HEK293 (cell line): Measurements from ENCODE around the gene SHANK2.
A peak's percentile ranks its signal among the peaks of the same experiment; 100 is the strongest.

Experiments used
- CTCF ChIA-PET: fragments of 350-600 bp; formaldehyde crosslinking; extraction: SDS; loops from one replicate; lab custom pipeline; 2021; ENCODE audit warnings: antibody characterized with exemption; lab: Yijun Ruan, JAX
- POLR2A ChIA-PET: fragments of 300-600 bp; formaldehyde crosslinking; extraction: SDS; loops from one replicate; lab custom pipeline; 2020; ENCODE audit warnings: antibody characterized with exemption, inconsistent platforms; lab: Yijun Ruan, JAX
- H3K27ac ChIP-seq: fragments of 200-500 bp; sonication (Bioruptor generic); 2 replicates; pipeline ENCODE4 v1.5.1; 2014; ENCODE audit warnings: low read depth, low read length, control low read depth, inconsistent platforms; ENCODE audit errors: extremely low read depth
- H3K36me3 ChIP-seq, 2 experiments: fragments of 200-500 bp in 1 of 2; sonication (Bioruptor generic) in 1 of 2; 1 replicate in 1 of 2; 2 replicates in 1 of 2; pipeline ENCODE4 v1.5.1; 2014 to 2017; ENCODE audit warnings: inconsistent platforms in 2 of 2, low read length in 2 of 2; ENCODE audit not compliant: control insufficient read depth in 2 of 2, insufficient read depth in 1 of 2
- H3K4me1 ChIP-seq: fragments of 200-500 bp; sonication (Bioruptor generic); 2 replicates; pipeline ENCODE4 v1.5.1; 2014; ENCODE audit warnings: mild to moderate bottlenecking, low read length, inconsistent platforms; ENCODE audit not compliant: control insufficient read depth, insufficient read depth
- H3K4me3 ChIP-seq: 2 replicates; pipeline ENCODE4 v1.5.1; 2011; ENCODE audit warnings: low read depth, mild to moderate bottlenecking, control low read depth, low read length, moderate library complexity
- H3K9me3 ChIP-seq: fragments of 200-500 bp; sonication (Bioruptor generic); 2 replicates; pipeline ENCODE4 v1.5.1; 2014; ENCODE audit warnings: low read depth, low read length, inconsistent platforms; ENCODE audit not compliant: control insufficient read depth, insufficient read depth
- BCL6B ChIP-seq: fragments of 450-650 bp; formaldehyde crosslinking; IDR thresholded peaks from 2 replicates; pipeline ENCODE4 v1.5.1; 2017; ENCODE audit warnings: missing biosample characterization, missing genetic modification characterization
- GLIS1 ChIP-seq: fragments of 450-650 bp; formaldehyde crosslinking; IDR thresholded peaks from 2 replicates; pipeline ENCODE4 v1.5.1; 2016; ENCODE audit warnings: missing biosample characterization, missing genetic modification characterization
- OSR2 ChIP-seq: fragments of 450-650 bp; formaldehyde crosslinking; IDR thresholded peaks from 2 replicates; pipeline ENCODE4 v1.5.1; 2016; ENCODE audit warnings: missing biosample characterization, missing genetic modification characterization
- PRDM6 ChIP-seq: fragments of 450-650 bp; formaldehyde crosslinking; IDR thresholded peaks from 2 replicates; pipeline ENCODE4 v1.5.1; 2017; ENCODE audit warnings: missing biosample characterization, missing genetic modification characterization
- SP3 ChIP-seq: fragments of 450-650 bp; formaldehyde crosslinking; IDR thresholded peaks from 2 replicates; pipeline ENCODE4 v1.5.1; 2016; ENCODE audit warnings: missing biosample characterization, missing genetic modification characterization
- YY1 ChIP-seq: fragments of 450-650 bp; formaldehyde crosslinking; IDR thresholded peaks from 2 replicates; pipeline ENCODE4 v1.5.1; 2018; ENCODE audit warnings: missing biosample characterization, missing genetic modification characterization
- ZBTB11 ChIP-seq: fragments of 450-650 bp; formaldehyde crosslinking; conservative IDR thresholded peaks from 2 replicates; pipeline ENCODE4 v1.5.1; 2016; ENCODE audit warnings: low read depth, missing biosample characterization, missing genetic modification characterization
- ZBTB6 ChIP-seq: fragments of 450-650 bp; formaldehyde crosslinking; IDR thresholded peaks from 2 replicates; pipeline ENCODE4 v1.5.1; 2017; ENCODE audit warnings: missing biosample characterization, missing genetic modification characterization
- ZNF121 ChIP-seq: fragments of 450-650 bp; formaldehyde crosslinking; IDR thresholded peaks from 2 replicates; pipeline ENCODE4 v1.5.1; 2016; ENCODE audit warnings: missing biosample characterization, missing genetic modification characterization
- ZNF157 ChIP-seq: fragments of 450-650 bp; formaldehyde crosslinking; IDR thresholded peaks from 2 replicates; pipeline ENCODE4 v1.5.1; 2016; ENCODE audit warnings: missing biosample characterization, missing genetic modification characterization
- ZNF202 ChIP-seq: fragments of 450-650 bp; formaldehyde crosslinking; IDR thresholded peaks from 2 replicates; pipeline ENCODE4 v1.5.1; 2016; ENCODE audit warnings: missing biosample characterization, missing genetic modification characterization, borderline replicate concordance
- ZNF223 ChIP-seq: fragments of 450-650 bp; formaldehyde crosslinking; IDR thresholded peaks from 2 replicates; pipeline ENCODE4 v1.5.1; 2016; ENCODE audit warnings: missing biosample characterization, missing genetic modification characterization
- ZNF350 ChIP-seq: fragments of 450-650 bp; formaldehyde crosslinking; IDR thresholded peaks from 2 replicates; pipeline ENCODE4 v1.5.0; 2017; ENCODE audit warnings: missing biosample characterization, mild to moderate bottlenecking, missing genetic modification characterization
- ZNF391 ChIP-seq: fragments of 450-650 bp; formaldehyde crosslinking; IDR thresholded peaks from 2 replicates; pipeline ENCODE4 v1.5.1; 2016; ENCODE audit warnings: low read depth, missing biosample characterization, missing genetic modification characterization, borderline replicate concordance
- ZNF394 ChIP-seq: fragments of 450-650 bp; formaldehyde crosslinking; IDR thresholded peaks from 2 replicates; pipeline ENCODE4 v1.5.1; 2016; ENCODE audit warnings: missing biosample characterization, missing genetic modification characterization, mild to moderate bottlenecking, moderate library complexity, borderline replicate concordance
- ZNF510 ChIP-seq: fragments of 450-650 bp; formaldehyde crosslinking; IDR thresholded peaks from 2 replicates; pipeline ENCODE4 v1.5.1; 2018; ENCODE audit warnings: mild to moderate bottlenecking, missing genetic modification characterization, missing biosample characterization; ENCODE audit not compliant: insufficient replicate concordance
- ZNF514 ChIP-seq: fragments of 450-650 bp; formaldehyde crosslinking; IDR thresholded peaks from 2 replicates; pipeline ENCODE4 v1.5.1; 2016; ENCODE audit warnings: missing biosample characterization, missing genetic modification characterization
- ZNF561 ChIP-seq: fragments of 450-650 bp; IDR thresholded peaks from 2 replicates; pipeline ENCODE4 v1.5.1; 2018; ENCODE audit warnings: missing biosample characterization, missing genetic modification characterization, borderline replicate concordance
- ZNF776 ChIP-seq: fragments of 450-650 bp; formaldehyde crosslinking; IDR thresholded peaks from 2 replicates; pipeline ENCODE4 v1.5.0; 2017; ENCODE audit warnings: missing biosample characterization, missing genetic modification characterization, borderline replicate concordance
- ZNF777 ChIP-seq: fragments of 450-650 bp; formaldehyde crosslinking; IDR thresholded peaks from 2 replicates; pipeline ENCODE4 v1.5.1; 2017; ENCODE audit warnings: missing biosample characterization, missing genetic modification characterization, borderline replicate concordance
- ZNF843 ChIP-seq: fragments of 450-650 bp; formaldehyde crosslinking; IDR thresholded peaks from 2 replicates; pipeline ENCODE4 v1.5.1; 2016; ENCODE audit warnings: missing biosample characterization, missing genetic modification characterization
- ZSCAN30 ChIP-seq: fragments of 450-650 bp; IDR thresholded peaks from 2 replicates; pipeline ENCODE4 v1.5.1; 2018; ENCODE audit warnings: missing biosample characterization, mild to moderate bottlenecking, missing genetic modification characterization, moderate library complexity
- TF ChIP-seq, protein P1 (sequence below): fragments of 450-650 bp; formaldehyde crosslinking; IDR thresholded peaks from 2 replicates; pipeline ENCODE4 v1.5.1; 2016; ENCODE audit warnings: missing biosample characterization, missing genetic modification characterization
- TF ChIP-seq, protein P2 (sequence below): fragments of 450-650 bp; formaldehyde crosslinking; IDR thresholded peaks from 2 replicates; pipeline ENCODE4 v1.5.1; 2016; ENCODE audit warnings: missing biosample characterization, missing genetic modification characterization
- TF ChIP-seq, protein P3 (sequence below): fragments of 450-650 bp; formaldehyde crosslinking; IDR thresholded peaks from 2 replicates; pipeline ENCODE4 v1.5.1; 2016; ENCODE audit warnings: missing biosample characterization, missing genetic modification characterization

SHANK2 gene

DNA sequence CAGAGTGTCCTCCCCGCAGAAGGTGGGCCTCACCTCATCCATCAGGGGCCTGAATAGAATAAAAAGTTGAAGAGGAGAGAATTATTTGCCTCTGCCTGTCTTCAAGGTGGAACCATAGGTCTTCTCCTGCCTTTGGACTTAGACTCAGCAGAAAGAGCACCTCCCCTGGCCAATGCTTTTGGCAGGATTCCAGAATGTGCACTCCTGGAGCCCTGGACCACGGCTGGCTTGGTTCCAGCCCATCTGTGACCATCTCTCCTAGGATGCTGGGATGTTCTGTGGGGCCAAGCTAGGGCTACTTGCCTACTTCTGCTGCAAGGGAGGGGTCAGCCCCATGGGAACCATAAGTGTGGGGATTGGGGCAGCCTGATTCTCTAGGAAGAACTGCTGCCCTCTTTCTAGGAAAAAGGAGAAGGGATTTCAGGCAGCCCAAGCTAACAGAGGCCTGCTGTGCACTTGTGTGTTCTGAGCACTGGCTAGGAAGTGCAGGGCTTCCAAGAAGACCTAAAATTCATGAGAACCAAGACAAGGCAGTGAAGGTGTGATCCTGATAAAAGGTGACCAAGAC, 32.2 kb upstream of the SHANK2 start:
- ChIA-PET CTCF (no interaction called here), POLR2A (no interaction called here)
- Histone ChIP-seq H3K4me3 (no peak overlapping the region), H3K36me3 (no peaks in the 10 kb centered on the region), H3K9me3 (no peaks in the 10 kb centered on the region), H3K27ac (no peak overlapping the region), H3K4me1 (no peaks in the 10 kb centered on the region)
- TF ChIP-seq, protein P1, sequence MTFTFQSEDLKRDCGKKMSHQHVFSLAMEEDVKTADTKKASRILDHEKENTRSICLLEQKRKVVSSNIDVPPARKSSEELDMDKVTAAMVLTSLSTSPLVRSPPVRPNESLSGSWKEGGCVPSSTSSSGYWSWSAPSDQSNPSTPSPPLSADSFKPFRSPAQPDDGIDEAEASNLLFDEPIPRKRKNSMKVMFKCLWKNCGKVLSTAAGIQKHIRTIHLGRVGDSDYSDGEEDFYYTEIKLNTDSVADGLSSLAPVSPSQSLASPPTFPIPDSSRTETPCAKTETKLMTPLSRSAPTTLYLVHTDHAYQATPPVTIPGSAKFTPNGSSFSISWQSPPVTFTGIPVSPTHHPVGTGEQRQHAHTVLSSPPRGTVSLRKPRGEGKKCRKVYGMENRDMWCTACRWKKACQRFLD (tag by site-specific recombination): no peak
- TF ChIP-seq BCL6B (tag by site-specific recombination) (peak; percentile 90), ZNF350 (no peak), ZNF394 (tag by site-specific recombination) (no peak), ZNF561 (0 out of 2 replicates have a peak, but pooled peaks have one; percentile 67), ZNF121 (tag by site-specific recombination) (no peak), ZNF777 (tag by site-specific recombination) (no peak), GLIS1 (peak; percentile 30; the same call in 1 of the 2 replicates), ZNF776 (tag by site-specific recombination) (no peak), ZSCAN30 (tag by site-specific recombination) (no peak), ZBTB11 (tag by site-specific recombination) (no peak), YY1 (tag by site-specific recombination) (no peak), ZNF514 (no peak)
- TF ChIP-seq, protein P2, sequence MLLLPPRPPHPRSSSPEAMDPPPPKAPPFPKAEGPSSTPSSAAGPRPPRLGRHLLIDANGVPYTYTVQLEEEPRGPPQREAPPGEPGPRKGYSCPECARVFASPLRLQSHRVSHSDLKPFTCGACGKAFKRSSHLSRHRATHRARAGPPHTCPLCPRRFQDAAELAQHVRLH (tag by site-specific recombination): no peak

DNA sequence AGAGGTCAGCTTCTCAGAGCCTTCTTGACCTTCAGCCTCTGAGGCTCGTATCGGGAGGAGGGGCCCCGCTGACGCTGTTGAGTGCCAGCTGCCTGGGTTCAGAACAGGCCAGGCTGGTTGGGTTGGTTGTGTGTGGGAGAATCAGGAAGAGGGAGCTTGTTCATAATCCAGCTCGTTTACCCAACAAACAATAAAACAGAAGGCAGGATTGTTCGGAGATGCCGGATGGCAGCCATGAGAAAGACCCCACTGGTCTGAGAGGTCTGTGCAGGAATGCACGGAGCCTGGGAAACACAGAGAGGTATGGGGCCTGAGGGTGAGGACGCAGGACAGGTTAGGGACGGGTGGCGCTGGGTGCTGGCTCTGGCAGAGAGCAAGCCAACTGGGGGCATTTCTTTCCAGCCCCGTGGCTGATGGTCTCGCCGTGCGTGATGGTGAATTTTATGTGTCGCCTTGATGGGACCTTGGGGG, 31.6 kb upstream of the SHANK2 start:
- Histone ChIP-seq H3K4me3 (no peak overlapping the region), H3K4me1 (no peaks in the 10 kb centered on the region), H3K36me3 (no peaks in the 10 kb centered on the region), H3K9me3 (no peaks in the 10 kb centered on the region), H3K27ac (no peak overlapping the region)
- POLR2A ChIA-PET: no interaction called here
- CTCF ChIA-PET: interaction anchor here (0.7 kb wide), 1 partner anchor 69 kb away, joined by 3 read pairs; no protein-coding TSS in a partner anchor
- TF ChIP-seq ZNF777 (tag by site-specific recombination) (no peak), ZBTB6 (no peak), ZNF510 (tag by site-specific recombination) (no peak), PRDM6 (no peak), ZNF843 (no peak), ZNF391 (tag by site-specific recombination) (no peak), SP3 (tag by site-specific recombination) (no peak), ZNF223 (tag by site-specific recombination) (no peak), ZNF202 (tag by site-specific recombination) (no peak), ZNF157 (tag by site-specific recombination) (no peak), OSR2 (tag by site-specific recombination) (no peak)
- TF ChIP-seq, protein P3, sequence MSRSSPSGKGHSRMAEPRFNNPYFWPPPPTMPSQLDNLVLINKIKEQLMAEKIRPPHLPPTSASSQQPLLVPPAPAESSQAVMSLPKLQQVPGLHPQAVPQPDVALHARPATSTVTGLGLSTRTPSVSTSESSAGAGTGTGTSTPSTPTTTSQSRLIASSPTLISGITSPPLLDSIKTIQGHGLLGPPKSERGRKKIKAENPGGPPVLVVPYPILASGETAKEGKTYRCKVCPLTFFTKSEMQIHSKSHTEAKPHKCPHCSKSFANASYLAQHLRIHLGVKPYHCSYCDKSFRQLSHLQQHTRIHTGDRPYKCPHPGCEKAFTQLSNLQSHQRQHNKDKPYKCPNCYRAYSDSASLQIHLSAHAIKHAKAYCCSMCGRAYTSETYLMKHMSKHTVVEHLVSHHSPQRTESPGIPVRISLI: no peak
